Fibroblast of lung (primary cell): ENCODE measurements around the gene ETHE1. TPM values are rescaled to one million over a fixed set of nuclear protein-coding genes. Genes with fewer than 3 reads are reported as not detected.

Experiments
- DNase-seq, 2 donors: peaks; one replicate each; pipeline versions ENCODE4 v3.0.0 to v3.0.0-alpha.2; 2010; ENCODE audit warnings: low read depth in 2 of 2
- H2AFZ ChIP-seq: 2 replicates; pipeline ENCODE4 v1.5.1; 2012; ENCODE audit warnings: low read length, control low read depth, inconsistent platforms
- H3K27ac ChIP-seq: 2 replicates; pipeline ENCODE4 v1.5.1; 2011; ENCODE audit warnings: low read length, control low read depth; ENCODE audit not compliant: insufficient read depth
- H3K27me3 ChIP-seq: 2 replicates; pipeline ENCODE4 v1.5.1; 2011; ENCODE audit warnings: mild to moderate bottlenecking, low read length; ENCODE audit not compliant: control insufficient read depth, insufficient read depth
- H3K36me3 ChIP-seq: 2 replicates; pipeline ENCODE4 v1.5.1; 2011; ENCODE audit warnings: low read length; ENCODE audit not compliant: control insufficient read depth, insufficient read depth
- H3K4me1 ChIP-seq: 2 replicates; pipeline ENCODE4 v1.5.1; 2011; ENCODE audit warnings: low read length; ENCODE audit not compliant: control insufficient read depth, insufficient read depth; ENCODE audit errors: extremely low read depth
- H3K4me2 ChIP-seq: 2 replicates; pipeline ENCODE4 v1.5.1; 2011; ENCODE audit warnings: low read length, control low read depth; ENCODE audit not compliant: insufficient read depth; ENCODE audit errors: extremely low read depth
- H3K4me3 ChIP-seq, 4 experiments: fragments of 200-600 bp in 1 of 4; sonication (generic) in 1 of 4; replicated peaks in 1 of 4; 2 replicates each; pipeline ENCODE4 v1.5.1; 2011 to 2016; ENCODE audit warnings: low read length in 4 of 4, low read depth in 3 of 4, mild to moderate bottlenecking in 3 of 4, control low read depth in 2 of 4, inconsistent platforms in 1 of 4, mixed read lengths in 1 of 4; ENCODE audit not compliant: insufficient read depth in 1 of 4; ENCODE audit errors: control extremely low read depth in 1 of 4
- H3K79me2 ChIP-seq: 2 replicates; pipeline ENCODE4 v1.5.1; 2012; ENCODE audit warnings: mild to moderate bottlenecking, low read length, inconsistent platforms; ENCODE audit not compliant: control insufficient read depth, insufficient read depth
- H3K9ac ChIP-seq: 2 replicates; pipeline ENCODE4 v1.5.1; 2011; ENCODE audit warnings: mild to moderate bottlenecking, low read length, control low read depth; ENCODE audit not compliant: insufficient read depth
- H3K9me3 ChIP-seq: 2 replicates; pipeline ENCODE4 v1.5.1; 2012; ENCODE audit warnings: low read depth, low read length; ENCODE audit not compliant: control insufficient read depth, insufficient read depth
- H4K20me1 ChIP-seq: 2 replicates; pipeline ENCODE4 v1.5.1; 2011; ENCODE audit warnings: low read length; ENCODE audit not compliant: control insufficient read depth, insufficient read depth; ENCODE audit errors: extremely low read depth
- CTCF ChIP-seq, 2 donors: IDR thresholded peaks in 1 of 2; conservative IDR thresholded peaks in 1 of 2; 1 replicate in 1 of 2; 2 replicates in 1 of 2; pipeline ENCODE4 v1.5.1; 2011 to 2012; ENCODE audit warnings: low read length in 2 of 2, control low read depth in 1 of 2, inconsistent platforms in 1 of 2, low read depth in 1 of 2, mild to moderate bottlenecking in 1 of 2
- EZH2 ChIP-seq: IDR thresholded peaks from 2 replicates; pipeline ENCODE4 v1.5.1; 2012; ENCODE audit warnings: low read length, control low read depth, mild to moderate bottlenecking; ENCODE audit errors: missing control alignments
- polyA plus RNA-seq, 2 donors: library from polyadenylated mRNA; depleted of rRNA in 1 of 2; stranded (reverse) in 1 of 2; unstranded in 1 of 2; fragments of >200 nt; gene quantifications; 2 replicates each; pipeline ENCODE4 v1.2.1, GENCODE V29; 2011 to 2012; ENCODE audit warnings: missing spikeins in 1 of 2
- total RNA-seq: library from RNA; depleted of rRNA; stranded (reverse); fragments of >200 nt; gene quantifications from 2 replicates; pipeline ENCODE4 v1.2.1, GENCODE V29; 2014

ETHE1 gene
- total and polyA plus RNA-seq, 2 donors (not counting 1 experiment from before 2014, with no cell fraction given), result 65.2 to 112 TPM

- TF ChIP-seq EZH2 (no peak), CTCF (conservative IDR thresholded peaks at IDR 0.05 in 1 of 2, IDR thresholded peaks at IDR 0.05 in 1 of 2; ENCODE audit: low read depth in 1 of 2, low read length in 2 of 2) (no peak)
- Histone ChIP-seq H3K36me3 (peaks cover 4% of the 10 kb centered on the region), H3K27ac (peak within 1 kb of the TSS; percentile 80), H2AFZ (peak within 1 kb of the TSS; percentile 90), H3K79me2 (no peaks in the 10 kb centered on the region), H3K9ac (peak within 1 kb of the TSS; percentile 75), H3K9me3 (no peaks in the 10 kb centered on the region), H3K4me1 (peaks cover 5% of the 10 kb centered on the region), H3K4me2 (peak within 1 kb of the TSS; percentile 99), H4K20me1 (no peaks in the 10 kb centered on the region), H3K4me3 (peak within 1 kb of the TSS; percentile 86 to 96 (median 91)), H3K27me3 (no peaks in the 10 kb centered on the region)
- DNase-seq, result peak in 1 of 2 donors; percentile 25
Observed at GRCh38 chr19:43504426-43505185, 22.4 kb downstream of the ETHE1 start, which contains the start of gene PHLDB3. PHLDB3 (minus strand) TSS chr19:43504746; CDS start chr19:43504118, 628 bp downstream.

DNA sequence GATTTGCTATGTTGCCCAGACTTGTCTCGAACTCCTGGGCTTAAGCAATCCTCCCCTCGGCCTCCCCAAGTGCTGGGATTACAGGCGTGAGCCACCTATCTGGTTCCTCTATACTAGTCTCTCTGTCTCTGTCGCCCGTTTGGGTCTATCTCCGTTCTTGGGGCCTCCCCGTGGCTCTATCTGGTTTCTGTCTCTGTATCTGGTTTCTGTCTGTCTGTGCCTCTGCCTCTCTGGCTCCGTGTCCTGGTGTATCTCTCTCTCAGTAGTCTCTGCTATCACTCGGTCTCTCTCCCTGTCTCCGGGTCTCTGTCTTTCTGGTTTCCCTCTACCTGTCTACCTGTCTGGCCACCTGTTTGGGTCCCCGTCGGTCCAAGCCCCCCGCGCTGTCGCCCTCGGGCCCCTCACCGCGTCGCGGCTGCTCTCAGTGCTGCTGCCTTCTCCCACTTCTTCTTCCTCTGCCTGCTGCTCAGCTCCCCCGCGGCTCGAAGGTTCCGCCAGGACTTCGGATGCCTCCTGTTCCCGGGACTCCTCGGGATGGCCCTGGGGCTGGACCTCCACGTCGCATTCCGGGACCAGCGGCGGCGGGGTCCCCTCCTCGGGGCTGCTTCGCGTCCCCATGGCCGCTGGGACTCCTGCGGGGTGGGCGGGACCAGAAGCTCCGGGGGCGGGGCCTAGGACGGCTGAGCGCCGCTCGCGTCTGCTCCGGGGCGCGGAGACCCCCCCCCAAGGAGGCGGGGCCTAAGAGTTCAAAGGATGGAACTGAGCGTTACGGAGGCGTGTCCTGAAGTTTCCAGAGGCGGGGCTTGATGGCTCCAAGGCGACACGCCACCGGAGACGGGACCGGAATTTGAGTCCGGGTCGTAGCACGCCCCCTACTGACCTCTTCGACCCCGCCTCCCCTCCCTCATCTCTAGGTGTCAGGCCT is 23.2 kb downstream of the ETHE1 start:
- peak overlapping the region; percentile 75 for H3K9ac ChIP-seq
- no peaks in the 10 kb centered on the region for H3K79me2 ChIP-seq
- no peaks in the 10 kb centered on the region for H3K9me3 ChIP-seq
- H3K27ac ChIP-seq, result peak overlapping the region; percentile 80
- H3K27me3 ChIP-seq, result no peaks in the 10 kb centered on the region
- peak overlapping the region; percentile 99 for H3K4me2 ChIP-seq
- TF ChIP-seq EZH2 (no peak), CTCF (conservative IDR thresholded peaks at IDR 0.05 in 1 of 2, IDR thresholded peaks at IDR 0.05 in 1 of 2; ENCODE audit: low read depth in 1 of 2, low read length in 2 of 2) (no peak)
- H2AFZ ChIP-seq, result peak overlapping the region; percentile 90
- peak overlapping the region; percentile 86 to 96 (median 91) for H3K4me3 ChIP-seq
- H3K4me1 ChIP-seq, result peaks cover 5% of the 10 kb centered on the region
- DNase-seq, result peak; percentile 80 to 87
- H4K20me1 ChIP-seq, result no peaks in the 10 kb centered on the region
- peaks cover 2% of the 10 kb centered on the region for H3K36me3 ChIP-seq
